ENCODE measurements around the gene MRPL55.
A peak's percentile ranks its signal among the peaks of the same experiment; 100 is the strongest.

Gene MRPL55

DNA sequence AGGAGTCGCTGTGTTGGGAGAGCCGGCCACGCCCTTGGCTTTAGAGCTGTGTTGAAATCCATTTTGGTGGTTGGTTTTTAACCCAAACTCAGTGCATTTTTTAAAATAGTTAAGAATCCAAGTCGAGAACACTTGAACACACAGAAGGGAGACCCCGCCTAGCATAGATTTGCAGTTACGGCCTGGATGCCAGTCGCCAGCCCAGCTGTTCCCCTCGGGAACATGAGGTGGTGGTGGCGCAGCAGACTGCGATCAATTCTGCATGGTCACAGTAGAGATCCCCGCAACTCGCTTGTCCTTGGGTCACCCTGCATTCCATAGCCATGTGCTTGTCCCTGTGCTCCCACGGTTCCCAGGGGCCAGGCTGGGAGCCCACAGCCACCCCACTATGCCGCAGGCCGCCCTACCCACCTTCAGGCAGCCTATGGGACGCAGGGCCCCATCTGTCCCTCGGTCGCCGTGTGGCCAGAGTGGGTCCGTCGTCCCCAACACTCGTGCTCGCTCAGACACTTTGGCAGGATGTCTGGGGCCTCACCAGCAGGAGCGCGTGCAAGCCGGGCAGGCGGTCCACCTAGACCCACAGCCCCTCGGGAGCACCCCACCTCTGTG lies 10.7 kb downstream of the MRPL55 start:
- no peak for DNase-seq

DNA sequence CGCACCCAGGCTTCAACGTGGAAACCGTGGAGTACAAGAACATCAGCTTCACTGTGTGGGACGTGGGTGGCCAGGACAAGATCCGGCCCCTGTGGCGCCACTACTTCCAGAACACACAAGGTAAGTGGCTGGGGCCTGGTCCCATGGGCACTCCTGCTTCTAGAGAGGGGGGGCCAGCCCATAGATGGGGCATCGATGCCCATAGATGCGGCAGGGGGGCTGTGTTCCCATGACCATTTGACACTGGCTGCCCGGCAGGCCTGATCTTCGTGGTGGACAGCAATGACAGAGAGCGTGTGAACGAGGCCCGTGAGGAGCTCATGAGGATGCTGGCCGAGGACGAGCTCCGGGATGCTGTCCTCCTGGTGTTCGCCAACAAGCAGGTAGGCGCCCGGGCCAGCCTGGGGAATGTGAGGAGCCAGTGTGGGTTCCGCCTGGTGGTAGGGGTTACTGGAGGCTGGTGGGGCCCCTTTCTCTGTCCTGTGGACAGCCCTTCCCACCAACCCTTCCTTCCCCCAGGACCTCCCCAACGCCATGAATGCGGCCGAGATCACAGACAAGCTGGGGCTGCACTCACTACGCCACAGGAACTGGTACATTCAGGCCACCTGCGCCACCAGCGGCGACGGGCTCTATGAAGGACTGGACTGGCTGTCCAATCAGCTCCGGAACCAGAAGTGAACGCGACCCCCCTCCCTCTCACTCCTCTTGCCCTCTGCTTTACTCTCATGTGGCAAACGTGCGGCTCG lies 11.6 kb downstream of the MRPL55 start:
- DNase-seq = no peak

DNA sequence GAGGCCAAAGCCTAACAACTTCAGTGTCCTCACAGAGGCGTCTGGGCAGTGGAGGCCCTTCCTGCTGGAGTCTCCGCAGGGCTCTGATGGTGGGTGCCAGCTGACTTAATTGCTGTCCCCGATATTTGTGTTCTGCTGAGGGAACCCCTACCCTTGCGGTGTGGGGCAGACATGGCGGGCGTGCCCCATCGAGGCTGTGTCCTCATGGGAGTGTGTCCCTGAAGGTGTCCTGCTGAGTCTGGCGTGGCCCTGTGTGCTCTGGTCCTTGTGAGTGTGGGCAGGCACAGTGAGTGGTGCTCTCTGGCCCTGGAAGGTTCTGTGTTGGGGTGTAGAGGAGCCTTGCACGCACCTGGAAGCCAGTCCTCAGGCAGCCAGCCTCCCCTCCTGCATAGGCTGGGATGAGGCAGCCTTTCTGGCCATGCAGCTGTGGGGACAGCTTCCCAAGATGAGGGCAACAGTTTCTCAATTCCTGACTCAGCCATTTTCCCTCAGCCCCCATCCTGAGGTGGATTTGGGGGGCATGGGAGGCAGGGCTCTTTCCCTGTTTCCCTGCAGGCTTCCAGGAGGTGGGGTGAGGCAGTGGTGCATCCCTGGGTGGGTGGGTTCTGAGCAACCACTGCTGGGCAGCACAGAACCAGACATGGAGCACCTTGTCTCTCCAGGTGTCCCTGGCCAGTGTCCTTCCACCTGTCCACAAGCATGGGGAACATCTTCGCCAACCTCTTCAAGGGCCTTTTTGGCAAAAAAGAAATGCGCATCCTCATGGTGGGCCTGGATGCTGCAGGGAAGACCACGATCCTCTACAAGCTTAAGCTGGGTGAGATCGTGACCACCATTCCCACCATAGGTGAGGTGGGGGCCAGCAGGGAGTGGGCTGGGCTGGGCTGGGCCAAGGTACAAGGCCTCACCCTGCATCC lies 12.4 kb downstream of the MRPL55 start:
- no peak for DNase-seq

DNA sequence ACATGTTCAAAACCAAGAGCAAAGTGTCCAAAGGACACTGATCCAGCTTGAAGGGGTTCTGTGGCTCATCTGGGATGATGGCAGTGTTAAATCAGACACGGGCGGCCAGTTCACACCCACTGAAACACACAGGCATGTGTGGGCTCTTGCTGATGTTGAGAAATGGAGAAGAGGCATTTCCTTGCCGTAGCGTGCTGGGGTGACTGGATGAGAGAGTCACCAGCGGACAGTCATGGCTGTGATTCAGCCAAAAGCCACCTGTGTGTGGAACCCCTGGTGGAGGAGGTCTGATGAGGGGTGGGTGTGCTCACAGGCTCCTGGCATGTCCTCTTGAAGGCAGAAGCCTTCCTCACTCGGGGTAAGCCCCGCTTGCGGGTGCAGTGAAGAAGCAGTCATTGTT lies 13.2 kb downstream of the MRPL55 start:
- DNase-seq = peak; percentile 13

DNA sequence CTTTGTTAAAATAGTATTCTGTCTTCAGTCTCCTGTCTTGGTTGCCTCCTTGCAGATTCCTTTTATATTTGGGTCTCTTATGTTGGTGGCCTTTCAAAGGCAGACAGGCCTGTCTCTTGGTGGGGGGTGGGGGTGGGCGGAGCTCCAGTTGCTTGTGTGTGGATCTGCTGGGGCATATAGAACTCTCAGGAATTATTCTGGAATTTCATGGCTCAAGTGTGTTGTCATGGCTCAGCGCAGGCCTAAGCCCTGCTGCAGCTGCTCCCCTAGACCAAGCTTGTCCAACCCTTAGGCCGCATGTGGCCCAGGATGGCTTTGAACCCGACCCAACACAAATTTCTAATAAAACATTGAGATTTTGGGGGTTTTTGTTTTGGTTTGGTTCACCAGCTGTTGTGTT lies 13.9 kb downstream of the MRPL55 start:
- peak; percentile 18 for DNase-seq

DNA sequence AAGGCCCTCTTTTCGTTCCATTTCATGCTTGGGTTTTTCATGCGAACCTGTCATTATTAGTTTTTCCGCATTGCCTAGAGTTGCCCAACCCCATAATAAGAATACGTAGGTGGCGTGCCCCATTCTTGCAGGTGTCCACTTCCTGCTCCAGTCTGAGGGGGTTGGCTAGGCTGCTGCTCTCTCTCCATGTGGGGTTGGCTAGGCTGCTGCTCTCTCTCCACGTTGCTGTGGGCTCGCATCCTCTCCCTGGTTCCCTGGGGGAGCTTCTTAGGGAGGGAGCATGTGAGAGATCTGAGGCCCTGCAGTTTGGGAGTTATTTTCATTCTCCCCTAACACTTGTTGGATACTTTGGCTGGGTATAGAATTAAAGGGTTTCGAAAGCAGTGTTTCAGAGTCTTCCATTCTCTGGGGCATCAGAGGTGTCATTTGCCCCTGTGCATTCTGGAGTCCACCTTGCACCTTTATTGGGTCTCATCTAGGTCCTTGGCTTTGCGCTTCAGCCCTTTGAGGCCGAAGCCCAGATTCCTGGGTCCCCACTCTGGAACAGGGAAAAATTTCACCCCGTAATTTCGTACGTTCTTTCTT lies 14.6 kb downstream of the MRPL55 start:
- peak; percentile 10 for DNase-seq

DNA sequence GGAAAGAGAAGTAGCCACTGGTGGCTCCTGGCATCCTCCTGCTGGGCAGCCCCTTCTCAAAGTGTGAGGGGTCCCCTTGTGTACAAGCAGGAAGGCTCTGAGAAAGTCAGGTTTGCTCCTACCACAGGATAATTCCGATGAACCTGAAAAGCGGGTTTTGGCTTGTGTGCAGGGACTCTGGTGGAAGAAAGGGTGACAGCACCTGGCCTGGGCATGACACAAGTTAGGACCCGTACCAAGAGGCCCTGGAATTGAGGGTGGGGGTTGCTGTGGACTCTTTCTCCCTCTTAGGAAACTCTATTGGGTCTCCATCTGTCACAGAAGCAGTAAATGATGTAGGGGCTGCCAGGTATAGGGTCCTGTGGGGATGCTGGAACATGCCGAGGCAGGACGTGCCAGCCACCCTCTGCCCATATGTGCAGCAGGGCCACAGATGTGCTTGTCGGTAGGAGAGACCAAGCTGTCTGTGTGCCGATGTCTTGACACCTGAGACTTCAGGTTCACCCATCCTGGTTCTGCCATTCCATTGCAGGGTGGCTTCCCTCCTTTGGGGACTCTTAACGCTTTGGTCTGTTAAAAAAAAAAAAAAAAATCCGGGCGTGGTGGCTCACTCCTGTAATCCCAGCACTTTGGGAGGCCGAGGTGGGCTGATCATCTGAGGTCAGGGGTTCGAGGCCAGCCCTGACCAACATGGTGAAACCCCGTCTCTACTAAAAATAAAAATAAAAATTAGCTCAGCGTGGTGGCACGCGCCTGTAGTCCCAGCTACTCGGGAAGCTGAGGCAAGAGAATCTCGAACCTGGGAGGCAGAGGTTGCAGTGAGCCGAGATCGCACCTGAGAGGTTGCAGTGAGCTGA lies 15.8 kb downstream of the MRPL55 start:
- no peak for DNase-seq

DNA sequence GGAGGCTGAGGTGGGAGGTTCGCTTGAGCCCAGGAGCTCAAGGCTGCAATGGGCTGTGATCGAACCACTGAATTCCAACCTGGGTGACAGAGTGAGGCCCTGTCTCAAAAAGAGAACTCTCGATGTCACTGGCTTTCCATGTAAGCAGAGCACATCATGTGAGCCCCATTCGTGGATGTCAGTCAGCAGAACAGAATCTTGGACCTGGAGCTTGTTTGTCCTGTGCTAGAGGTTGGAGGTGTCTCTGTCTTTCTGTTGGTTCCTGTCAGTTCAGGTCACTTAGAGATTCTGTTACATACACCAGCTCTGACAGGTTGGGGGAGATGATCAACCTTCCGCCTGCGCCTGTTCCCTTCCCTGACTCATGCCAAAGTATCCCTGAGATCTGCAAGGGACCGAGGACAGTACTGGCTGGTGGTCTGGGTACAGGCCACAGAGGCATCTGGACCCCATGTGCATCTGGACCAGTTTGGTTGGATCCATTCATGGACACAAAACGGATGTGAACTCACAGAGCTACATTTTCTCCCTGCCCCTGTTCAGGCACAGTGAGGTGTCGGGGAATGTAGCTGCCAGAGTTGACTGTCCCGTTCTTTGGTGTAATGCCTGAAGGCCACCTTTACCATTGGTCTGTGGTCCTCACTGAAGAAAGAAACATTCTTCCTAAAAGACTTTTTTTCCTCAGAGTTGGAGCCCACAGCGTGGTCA lies 16.6 kb downstream of the MRPL55 start:
- DNase-seq = no peak

DNA sequence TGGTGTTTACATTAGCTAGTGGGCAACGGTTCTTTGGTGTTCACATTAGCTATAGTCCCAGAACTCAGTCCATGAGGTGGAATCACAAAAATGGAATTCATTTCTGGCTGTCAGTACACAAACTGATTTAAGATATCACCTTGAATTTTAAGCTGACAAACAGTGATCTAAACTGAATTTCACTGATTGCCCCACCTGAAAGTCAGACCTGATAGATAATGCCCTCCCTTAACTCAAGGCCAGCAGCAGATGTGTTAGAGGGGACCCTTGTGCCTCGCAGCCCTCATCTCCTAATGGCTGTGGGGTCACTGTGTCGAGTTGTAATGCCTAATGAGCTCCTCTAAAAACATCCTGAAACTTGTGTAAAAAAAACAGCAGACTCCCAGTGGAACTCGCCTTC lies 18.0 kb downstream of the MRPL55 start:
- no peak for DNase-seq

DNA sequence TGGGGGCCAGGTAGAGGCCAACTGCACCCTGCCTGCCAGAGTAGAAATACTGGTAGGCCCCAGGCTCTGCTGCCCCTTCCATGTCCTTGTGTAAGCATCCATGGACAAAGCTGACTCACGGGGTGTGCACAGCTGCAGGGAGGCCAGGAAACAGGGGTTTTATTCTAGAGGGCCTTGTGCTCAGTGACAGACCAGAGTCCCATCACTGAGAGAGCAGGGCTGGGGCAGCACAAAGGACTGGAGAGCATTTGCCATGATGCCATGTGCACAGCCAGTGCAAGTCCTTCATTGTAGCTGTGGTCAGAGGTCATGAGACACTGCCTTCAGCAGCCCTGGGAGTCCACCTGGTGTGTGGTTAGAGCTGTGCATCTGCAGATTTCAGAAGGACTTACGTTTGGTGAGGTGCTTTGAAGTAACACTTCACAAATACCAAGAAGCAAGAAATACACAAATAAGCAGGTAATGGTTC lies 18.5 kb downstream of the MRPL55 start:
- DNase-seq = peak; percentile 20

DNA sequence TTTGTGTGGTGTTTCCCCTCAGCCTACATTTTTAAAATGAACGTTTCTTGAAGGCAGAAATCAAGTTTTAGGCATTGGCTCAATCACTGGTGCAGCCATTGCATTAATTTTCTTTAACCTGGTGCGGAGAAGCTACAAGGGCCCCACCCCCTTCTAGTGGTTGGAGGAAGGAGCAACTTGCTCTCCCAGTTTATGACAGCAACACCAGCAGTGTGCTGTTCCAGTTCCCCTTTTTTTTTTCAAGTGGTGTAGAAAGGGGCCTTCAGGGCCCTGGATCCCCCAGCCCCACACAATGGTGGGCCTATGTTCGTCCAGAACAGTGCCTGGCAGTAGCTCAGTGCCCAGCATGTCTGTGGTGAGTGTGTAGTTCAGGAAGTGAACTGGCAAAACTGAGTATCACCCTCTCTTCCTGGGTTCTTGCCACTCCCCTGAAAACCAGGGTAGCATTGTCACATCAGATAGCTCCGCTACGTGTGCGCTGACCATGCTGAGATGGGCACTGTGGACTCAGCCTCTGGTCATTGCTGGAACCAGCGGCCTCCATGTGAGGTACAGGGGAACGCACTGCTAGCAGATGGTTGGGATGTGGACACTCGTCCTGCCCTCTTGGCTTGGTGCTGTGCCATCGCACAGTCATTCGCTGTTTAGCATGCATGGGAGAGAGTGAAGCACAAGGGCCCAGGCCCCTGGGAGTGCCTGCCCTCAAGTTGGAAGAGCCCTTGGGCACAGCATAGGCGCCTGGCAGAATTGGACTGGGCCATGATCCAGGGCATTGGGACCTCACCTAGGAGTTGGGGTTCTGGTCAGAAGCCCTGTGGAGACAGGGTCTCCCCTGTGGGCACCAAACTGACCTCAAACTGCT lies 19.3 kb downstream of the MRPL55 start:
- peak; percentile 17 for DNase-seq

DNA sequence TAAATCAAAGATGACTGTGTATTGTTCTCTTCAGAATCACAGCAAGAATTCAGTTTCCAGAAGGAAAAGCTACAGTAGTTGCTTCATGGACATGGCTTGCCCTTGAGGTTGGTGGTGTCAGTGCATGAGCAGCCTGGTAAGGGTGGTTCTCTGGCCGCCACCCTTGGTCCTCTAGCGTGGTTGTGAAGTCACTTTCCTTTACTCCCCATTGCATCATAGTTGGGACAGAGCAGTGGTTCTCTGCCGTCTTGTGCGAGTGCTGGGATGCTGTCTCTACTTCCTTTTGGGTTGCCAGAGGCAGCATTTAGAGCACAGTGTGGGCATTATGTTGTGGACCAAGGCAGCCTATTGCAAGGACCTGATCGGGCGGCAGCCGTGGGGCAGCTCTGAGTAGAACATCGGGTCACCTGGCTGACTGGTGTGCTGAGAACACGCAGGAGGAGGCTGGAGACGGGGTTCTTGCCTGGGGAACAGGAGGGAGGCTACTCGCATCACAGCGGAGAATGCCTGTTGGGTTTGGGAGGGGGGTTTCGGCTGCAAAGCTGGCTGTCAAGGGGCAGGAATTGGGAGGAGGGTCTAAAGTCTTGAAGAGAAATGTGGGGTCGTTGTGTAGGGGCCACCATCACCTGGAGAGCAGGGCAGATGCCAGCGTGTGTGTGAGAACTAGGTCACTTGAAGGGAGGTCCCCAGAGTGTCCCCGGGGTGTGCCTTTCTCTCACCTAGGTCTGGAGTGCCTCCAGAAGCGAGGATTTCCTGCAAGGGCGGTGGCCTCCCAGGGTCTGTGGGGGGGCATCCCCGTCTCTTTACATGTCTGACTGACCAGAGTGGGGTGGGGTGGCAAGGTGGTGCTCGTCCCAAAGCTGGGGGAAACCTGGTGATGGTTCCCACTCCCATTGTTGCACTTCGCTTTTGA lies 20.3 kb downstream of the MRPL55 start:
- peak; percentile 28 for DNase-seq

DNA sequence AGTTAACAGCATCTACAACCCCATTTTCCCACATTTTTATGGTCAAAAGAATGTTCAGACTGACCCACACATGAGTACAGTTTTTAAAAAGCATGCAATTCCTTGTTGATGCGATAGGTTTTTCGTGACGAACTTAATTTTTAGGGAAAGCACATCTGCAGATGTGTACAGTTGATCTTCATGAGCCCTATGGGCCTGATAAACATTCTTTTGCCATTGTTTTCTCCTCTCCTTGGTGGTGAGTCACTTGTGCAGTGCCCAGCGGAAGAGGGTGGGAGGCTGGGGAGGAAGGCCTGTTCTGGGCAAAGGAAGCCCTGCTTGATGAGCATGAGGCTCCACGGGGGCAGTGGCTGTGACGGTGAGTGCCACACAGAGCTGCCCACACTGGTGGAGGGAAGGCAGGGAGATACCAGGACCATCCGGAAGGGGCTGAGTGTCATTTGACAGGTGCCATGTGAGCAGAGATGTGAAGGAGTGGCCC lies 21.3 kb downstream of the MRPL55 start:
- no peak for DNase-seq

DNA sequence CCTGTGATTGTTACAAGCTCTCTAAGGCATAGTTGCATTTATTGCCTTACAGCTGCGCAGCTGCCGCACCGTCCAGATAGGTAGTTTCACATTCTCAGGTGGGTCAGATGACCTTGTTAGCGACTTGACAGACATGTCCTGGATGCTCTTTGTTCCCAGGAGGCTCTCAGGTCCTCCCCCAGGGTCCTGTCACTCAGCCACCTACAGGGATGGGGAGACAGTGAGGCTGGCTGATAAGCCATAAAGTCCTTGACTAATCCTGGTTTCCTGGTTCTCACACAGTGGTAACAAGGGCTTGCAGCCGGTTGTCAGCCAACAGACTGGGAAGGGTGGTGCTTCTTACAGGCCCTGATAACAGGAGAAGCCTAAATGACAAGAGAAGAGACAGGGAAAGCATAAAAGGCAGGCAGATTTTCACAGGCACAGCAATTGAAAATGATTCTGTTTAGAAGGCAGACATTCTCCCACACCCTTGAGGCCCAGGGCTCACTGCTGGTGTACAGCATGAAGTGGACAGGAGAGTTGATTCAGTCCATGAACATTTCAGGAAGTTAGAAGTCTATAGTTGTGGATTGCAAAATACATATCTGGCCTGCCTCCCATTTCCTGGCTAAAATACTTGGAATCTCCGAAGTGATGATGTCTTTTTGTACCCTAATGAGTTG lies 23.7 kb downstream of the MRPL55 start:
- DNase-seq = no peak

DNA sequence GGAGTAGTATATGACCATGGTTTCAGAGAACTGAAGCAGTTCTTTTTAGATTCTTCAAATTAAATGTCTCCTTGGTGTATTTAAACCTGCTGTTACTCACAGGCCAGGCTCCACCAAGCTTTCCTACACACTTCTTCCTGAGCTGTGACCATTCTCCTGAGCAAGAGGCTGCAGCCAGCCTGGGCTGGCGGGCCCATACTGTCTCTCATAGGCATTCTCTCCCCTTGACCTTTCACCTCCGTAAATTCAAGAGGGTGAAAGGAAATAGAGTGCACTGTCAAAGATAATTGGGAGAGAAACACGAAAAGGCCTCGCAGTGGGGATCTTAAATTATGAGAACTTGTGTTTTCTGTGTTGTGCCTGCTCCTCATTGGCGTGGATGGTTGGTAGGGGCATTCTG lies 24.3 kb downstream of the MRPL55 start:
- DNase-seq = no peak

DNA sequence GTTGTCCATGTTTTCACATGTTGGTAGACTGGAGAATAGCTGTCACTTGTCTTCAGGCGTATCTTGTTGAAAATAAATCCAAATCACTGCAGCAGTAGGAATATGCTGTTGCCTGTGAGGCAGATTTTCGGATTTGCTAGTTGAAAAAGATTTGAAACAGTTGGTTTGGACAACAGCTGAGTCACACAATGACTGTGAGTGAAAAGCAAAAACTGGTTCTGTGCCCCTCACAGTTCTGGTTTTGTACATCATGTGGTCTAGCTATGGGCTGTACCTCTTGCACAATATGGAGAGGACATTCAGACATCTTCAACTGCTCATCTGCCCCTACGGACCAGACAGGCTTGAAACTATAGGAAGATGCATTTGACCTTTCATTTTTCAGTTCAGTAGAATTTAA lies 24.8 kb downstream of the MRPL55 start:
- DNase-seq = no peak

DNA sequence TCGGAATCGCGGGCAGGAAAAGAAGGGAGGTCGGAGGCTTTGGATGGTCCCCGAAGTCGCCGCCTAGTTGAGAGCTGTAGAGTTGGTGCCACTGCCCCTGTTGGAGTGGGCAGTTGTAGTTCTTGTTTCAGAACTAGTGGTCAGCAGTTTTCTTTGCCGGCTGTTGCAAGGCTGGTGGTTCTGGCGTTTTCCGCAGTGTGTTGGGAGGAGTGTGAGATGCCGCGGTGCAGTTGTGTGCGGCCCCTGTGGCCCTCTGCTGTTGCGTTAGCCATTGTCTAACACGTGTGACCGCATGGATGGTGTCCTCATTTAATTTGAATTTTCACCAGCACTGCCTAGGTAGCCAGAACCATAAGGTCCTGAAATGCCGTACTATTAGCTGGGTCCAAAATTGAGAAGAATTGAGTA lies 25.2 kb downstream of the MRPL55 start:
- no peak for DNase-seq

Data from femur (tissue), 1 donor.